Measurements from ENCODE around the gene CPSF4L.

Gene CPSF4L

DNA sequence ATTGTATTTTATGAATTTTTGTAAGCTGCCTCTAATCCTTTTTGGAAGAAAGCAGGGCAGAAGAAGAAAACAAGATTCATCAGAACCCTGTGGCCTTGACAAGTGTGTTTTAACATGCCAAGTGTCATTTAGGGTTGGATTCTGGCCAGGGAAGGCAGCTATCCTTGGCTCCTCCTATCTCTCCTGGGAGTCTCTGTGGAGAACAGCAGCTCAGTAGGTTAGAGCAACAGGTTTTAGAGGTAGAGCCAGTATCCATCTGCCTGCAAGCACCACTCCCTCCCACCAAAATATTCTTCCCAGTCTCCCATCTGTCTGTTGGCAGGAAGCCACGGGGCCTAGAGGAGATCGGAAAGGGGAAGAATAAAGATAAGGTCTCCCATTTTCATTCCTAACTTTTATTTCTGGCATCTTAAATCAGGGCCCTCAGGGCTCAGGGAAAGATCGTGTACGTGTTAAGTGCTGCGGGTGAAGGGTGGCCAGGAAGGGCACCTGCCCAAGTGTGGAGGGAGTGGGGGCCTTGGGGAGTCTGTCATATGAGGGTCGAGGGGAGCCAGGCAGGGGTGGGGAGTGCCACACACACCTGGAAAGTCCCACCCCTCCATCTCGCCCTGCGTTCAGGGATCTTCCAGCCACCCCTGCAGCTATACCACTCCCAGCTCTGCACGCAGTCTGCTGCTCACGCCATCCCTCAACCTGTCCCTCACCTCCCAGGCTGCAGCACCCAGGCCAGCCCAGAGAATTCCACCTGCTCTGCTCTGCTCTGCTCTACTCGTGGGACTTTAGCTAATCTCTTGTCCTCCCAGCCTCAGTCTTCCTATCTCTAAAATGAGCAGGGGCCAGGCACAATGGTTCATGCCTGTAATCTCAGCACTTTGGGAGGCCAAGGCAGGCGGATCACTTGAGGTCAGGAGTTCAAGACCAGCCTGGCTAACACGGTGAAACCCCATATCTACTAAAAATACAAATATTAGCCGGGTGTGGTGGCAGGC is 17.1 kb upstream of the CPSF4L start:
- peaks cover 10% of the 10 kb centered on the region for H3K4me1 ChIP-seq
- H3K36me3 ChIP-seq (ENCODE audit: control insufficient read depth, insufficient read depth, low read length) = no peaks in the 10 kb centered on the region
- no peaks in the 10 kb centered on the region for H3K27me3 ChIP-seq (ENCODE audit: control insufficient read depth, insufficient read depth, low read length)
- peak overlapping the region; percentile 13 for H3K4me2 ChIP-seq (ENCODE audit: low read length)
- no peak overlapping the region for H2AFZ ChIP-seq
- no peak overlapping the region for H3K27ac ChIP-seq
- H3K4me3 ChIP-seq (ENCODE audit: low read depth, low read length) = no peak overlapping the region
- TF ChIP-seq, protein P1, sequence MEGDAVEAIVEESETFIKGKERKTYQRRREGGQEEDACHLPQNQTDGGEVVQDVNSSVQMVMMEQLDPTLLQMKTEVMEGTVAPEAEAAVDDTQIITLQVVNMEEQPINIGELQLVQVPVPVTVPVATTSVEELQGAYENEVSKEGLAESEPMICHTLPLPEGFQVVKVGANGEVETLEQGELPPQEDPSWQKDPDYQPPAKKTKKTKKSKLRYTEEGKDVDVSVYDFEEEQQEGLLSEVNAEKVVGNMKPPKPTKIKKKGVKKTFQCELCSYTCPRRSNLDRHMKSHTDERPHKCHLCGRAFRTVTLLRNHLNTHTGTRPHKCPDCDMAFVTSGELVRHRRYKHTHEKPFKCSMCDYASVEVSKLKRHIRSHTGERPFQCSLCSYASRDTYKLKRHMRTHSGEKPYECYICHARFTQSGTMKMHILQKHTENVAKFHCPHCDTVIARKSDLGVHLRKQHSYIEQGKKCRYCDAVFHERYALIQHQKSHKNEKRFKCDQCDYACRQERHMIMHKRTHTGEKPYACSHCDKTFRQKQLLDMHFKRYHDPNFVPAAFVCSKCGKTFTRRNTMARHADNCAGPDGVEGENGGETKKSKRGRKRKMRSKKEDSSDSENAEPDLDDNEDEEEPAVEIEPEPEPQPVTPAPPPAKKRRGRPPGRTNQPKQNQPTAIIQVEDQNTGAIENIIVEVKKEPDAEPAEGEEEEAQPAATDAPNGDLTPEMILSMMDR (IDR thresholded peaks at IDR 0.05) = no peak
- no peak overlapping the region for H3K9ac ChIP-seq
- H3K79me2 ChIP-seq = no peaks in the 10 kb centered on the region
- H3K9me3 ChIP-seq (ENCODE audit: control insufficient read depth, low read length) = no peaks in the 10 kb centered on the region

DNA sequence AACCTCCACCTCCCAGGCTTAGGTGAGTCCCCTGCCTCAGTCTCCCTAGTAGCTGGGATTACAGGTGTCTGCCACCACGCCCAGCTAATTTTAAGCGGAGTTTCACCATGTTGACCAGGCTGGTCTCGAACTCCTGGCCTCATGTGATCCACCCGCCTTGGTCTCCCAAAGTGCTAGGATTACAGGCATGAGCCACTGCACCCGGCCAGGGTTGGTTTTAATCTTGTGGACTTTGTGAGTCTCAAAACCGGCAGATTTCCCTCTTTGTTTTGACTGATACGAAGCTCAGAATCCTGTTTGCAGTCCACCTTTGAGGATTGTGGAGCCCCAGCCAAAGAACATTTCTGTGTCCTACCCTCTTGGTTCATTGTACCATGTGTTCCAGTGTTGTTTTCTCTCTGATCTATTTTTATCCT is 16.4 kb upstream of the CPSF4L start:
- Histone ChIP-seq H3K9ac (no peak overlapping the region), H3K27ac (no peak overlapping the region)

DNA sequence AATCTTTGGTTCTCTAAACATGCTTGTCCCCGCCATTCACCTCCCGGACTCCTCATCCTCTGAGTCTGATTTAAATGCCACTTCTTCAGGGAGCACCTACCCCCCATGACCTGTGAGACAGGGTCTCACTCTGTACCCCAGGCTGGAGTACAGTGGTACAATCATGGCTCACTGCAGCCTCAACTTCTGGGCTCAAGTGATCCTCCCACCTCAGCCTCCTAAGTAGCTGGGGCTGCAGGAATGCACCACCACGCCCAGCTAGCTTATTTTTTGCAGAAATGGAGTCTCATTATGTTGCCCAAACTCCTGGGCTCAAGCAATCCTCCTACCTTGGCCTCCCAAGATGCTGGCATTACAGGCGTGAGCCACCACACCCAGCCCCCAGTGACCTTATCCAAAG is 12.8 kb upstream of the CPSF4L start:
- Histone ChIP-seq H3K27me3 (ENCODE audit: control insufficient read depth, insufficient read depth, low read length) (no peaks in the 10 kb centered on the region), H3K27ac (no peak overlapping the region), H3K36me3 (ENCODE audit: control insufficient read depth, insufficient read depth, low read length) (no peaks in the 10 kb centered on the region), H3K4me3 (ENCODE audit: low read depth, low read length) (no peak overlapping the region), H2AFZ (no peak overlapping the region), H3K4me2 (ENCODE audit: low read length) (no peak overlapping the region), H3K79me2 (no peaks in the 10 kb centered on the region), H3K9ac (no peak overlapping the region), H3K4me1 (peaks cover 10% of the 10 kb centered on the region), H3K9me3 (ENCODE audit: control insufficient read depth, low read length) (no peaks in the 10 kb centered on the region)
- TF ChIP-seq, protein P1 (IDR thresholded peaks at IDR 0.05) = no peak

More for the DNA sequence above, 16.4 kb upstream of the CPSF4L start:
- no peak overlapping the region for H3K4me2 ChIP-seq (ENCODE audit: low read length)
- H3K4me3 ChIP-seq (ENCODE audit: low read depth, low read length) = no peak overlapping the region
- H3K79me2 ChIP-seq = no peaks in the 10 kb centered on the region
- H2AFZ ChIP-seq = no peak overlapping the region
- TF ChIP-seq, protein P1 (IDR thresholded peaks at IDR 0.05) = no peak
- no peaks in the 10 kb centered on the region for H3K27me3 ChIP-seq (ENCODE audit: control insufficient read depth, insufficient read depth, low read length)
- H3K4me1 ChIP-seq = peaks cover 10% of the 10 kb centered on the region
- no peaks in the 10 kb centered on the region for H3K9me3 ChIP-seq (ENCODE audit: control insufficient read depth, low read length)
- H3K36me3 ChIP-seq (ENCODE audit: control insufficient read depth, insufficient read depth, low read length) = no peaks in the 10 kb centered on the region

DNA sequence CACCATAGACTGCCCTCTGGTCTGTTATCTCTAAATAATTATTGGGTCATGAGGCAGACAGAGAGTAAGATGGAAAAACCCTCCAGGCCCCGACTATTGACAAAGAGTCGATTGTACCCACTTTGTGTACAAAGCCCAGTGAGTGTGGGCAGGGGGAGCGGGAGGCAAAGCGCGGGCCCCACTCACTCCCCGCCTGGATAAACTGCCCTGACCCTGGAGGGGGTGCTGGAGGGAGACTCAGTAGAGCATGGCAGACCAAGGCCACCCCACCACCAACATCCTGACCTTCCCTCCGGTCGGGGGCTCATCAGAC is 11.2 kb upstream of the CPSF4L start:
- Histone ChIP-seq H3K9me3 (ENCODE audit: control insufficient read depth, low read length) (no peaks in the 10 kb centered on the region), H3K9ac (no peak overlapping the region), H3K79me2 (no peaks in the 10 kb centered on the region), H2AFZ (no peak overlapping the region), H3K27ac (no peak overlapping the region), H3K4me3 (ENCODE audit: low read depth, low read length) (no peak overlapping the region), H3K36me3 (ENCODE audit: control insufficient read depth, insufficient read depth, low read length) (no peaks in the 10 kb centered on the region), H3K4me1 (no peaks in the 10 kb centered on the region), H3K4me2 (ENCODE audit: low read length) (no peak overlapping the region), H3K27me3 (ENCODE audit: control insufficient read depth, insufficient read depth, low read length) (no peaks in the 10 kb centered on the region)
- TF ChIP-seq, protein P1 (IDR thresholded peaks at IDR 0.05) = no peak

DNA sequence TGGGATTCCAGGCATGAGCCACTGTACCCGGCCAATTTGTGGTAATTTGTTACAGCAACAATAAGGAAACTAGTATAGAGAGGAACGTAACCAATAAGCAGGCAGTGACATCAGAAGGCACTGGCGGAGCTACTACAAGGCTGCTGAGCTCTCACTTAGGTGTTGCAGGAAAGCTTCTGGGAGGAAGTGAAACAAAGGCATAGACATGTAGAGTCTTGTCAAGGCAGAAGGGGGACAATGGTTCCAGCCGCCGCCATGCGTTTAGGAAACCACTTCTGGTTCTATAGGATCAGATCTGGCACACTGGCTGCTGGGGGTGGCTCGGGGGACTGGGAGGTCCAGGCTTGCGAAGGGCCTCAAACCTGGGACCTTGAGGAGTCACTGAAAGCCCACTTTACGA is 9.4 kb upstream of the CPSF4L start:
- Histone ChIP-seq H3K27me3 (ENCODE audit: control insufficient read depth, insufficient read depth, low read length) (no peaks in the 10 kb centered on the region), H3K4me3 (ENCODE audit: low read depth, low read length) (no peak overlapping the region), H2AFZ (no peak overlapping the region), H3K9ac (no peak overlapping the region), H3K36me3 (ENCODE audit: control insufficient read depth, insufficient read depth, low read length) (no peaks in the 10 kb centered on the region), H3K4me2 (ENCODE audit: low read length) (no peak overlapping the region), H3K9me3 (ENCODE audit: control insufficient read depth, low read length) (no peaks in the 10 kb centered on the region), H3K79me2 (no peaks in the 10 kb centered on the region), H3K4me1 (no peaks in the 10 kb centered on the region), H3K27ac (no peak overlapping the region)
- TF ChIP-seq, protein P1 (IDR thresholded peaks at IDR 0.05) = no peak
